ENCODE results near the gene MTTP. TPM values are rescaled to one million over a fixed set of nuclear protein-coding genes. Genes with fewer than 3 reads are reported as not detected.

MTTP gene
- total and polyA plus RNA-seq, 11 donors, result 0.44 to 5.0 (median 2.2) TPM

DNA sequence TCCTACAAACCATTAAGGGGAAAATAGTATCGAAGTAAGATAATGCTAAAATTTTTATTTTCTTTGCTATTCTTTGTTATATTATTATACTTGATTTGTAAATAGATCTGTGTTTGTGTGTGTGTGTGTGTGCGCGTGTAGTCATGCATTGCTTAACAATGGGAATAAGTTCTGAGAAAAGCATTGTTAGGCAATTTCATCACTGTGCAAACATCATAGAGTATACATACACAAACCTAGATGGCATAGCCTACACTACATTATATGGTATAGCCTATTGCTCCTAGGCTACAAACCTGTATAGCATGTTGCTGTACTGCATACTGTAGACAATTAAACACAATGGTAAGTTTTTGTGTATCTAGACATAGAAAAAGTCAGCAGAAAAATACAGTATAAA, 17.1 kb downstream of the MTTP start:
- ATAC-seq (no peak), DNase-seq (no peak)
- no peaks in the 10 kb centered on the region for H3K27me3 ChIP-seq
- intact Hi-C loops (cut with DNase I), result no loop called here
- TF ChIP-seq, protein P1, sequence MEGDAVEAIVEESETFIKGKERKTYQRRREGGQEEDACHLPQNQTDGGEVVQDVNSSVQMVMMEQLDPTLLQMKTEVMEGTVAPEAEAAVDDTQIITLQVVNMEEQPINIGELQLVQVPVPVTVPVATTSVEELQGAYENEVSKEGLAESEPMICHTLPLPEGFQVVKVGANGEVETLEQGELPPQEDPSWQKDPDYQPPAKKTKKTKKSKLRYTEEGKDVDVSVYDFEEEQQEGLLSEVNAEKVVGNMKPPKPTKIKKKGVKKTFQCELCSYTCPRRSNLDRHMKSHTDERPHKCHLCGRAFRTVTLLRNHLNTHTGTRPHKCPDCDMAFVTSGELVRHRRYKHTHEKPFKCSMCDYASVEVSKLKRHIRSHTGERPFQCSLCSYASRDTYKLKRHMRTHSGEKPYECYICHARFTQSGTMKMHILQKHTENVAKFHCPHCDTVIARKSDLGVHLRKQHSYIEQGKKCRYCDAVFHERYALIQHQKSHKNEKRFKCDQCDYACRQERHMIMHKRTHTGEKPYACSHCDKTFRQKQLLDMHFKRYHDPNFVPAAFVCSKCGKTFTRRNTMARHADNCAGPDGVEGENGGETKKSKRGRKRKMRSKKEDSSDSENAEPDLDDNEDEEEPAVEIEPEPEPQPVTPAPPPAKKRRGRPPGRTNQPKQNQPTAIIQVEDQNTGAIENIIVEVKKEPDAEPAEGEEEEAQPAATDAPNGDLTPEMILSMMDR (IDR thresholded peaks at IDR 0.05), result no peak
- TF ChIP-seq POLR2A (IDR thresholded peaks at IDR 0.05), result no peak
- H3K4me1 ChIP-seq, result peaks cover 0 to 4% (median 0%) of the 10 kb centered on the region in 12 donors
- H3K27ac ChIP-seq, result no peak overlapping the region
- no peaks in the 10 kb centered on the region for H3K9me3 ChIP-seq
- H3K4me3 ChIP-seq, result no peak overlapping the region
- 84 to 92% (median 89%) methylated on average over 3 of the region's 3 CpGs for WGBS, 4 donors
- H3K36me3 ChIP-seq, result no peaks in the 10 kb centered on the region

GRCh38 chr4:99593781-99594641, 19.4 kb downstream of the MTTP start:
- Histone ChIP-seq H3K27me3 (no peaks in the 10 kb centered on the region), H3K9me3 (no peaks in the 10 kb centered on the region), H3K36me3 (no peaks in the 10 kb centered on the region), H3K4me3 (no peak overlapping the region), H3K27ac (no peak overlapping the region), H3K4me1 (no peaks in the 10 kb centered on the region)
- DNase-seq (no peak), ATAC-seq (no peak)
- TF ChIP-seq POLR2A (IDR thresholded peaks at IDR 0.05), result no peak
- TF ChIP-seq, protein P1 (IDR thresholded peaks at IDR 0.05), result no peak
- intact Hi-C loops (cut with DNase I), result no loop called here
- 72 to 80% (median 73%) methylated on average over 4 of the region's 4 CpGs for WGBS, 4 donors

- no peak overlapping the region for H3K4me3 ChIP-seq
- DNase-seq (no peak), ATAC-seq (no peak)
- no peaks in the 10 kb centered on the region for H3K27me3 ChIP-seq
- H3K4me1 ChIP-seq, result no peaks in the 10 kb centered on the region
- no peaks in the 10 kb centered on the region for H3K9me3 ChIP-seq
- no peak for TF ChIP-seq POLR2A (IDR thresholded peaks at IDR 0.05)
- TF ChIP-seq, protein P1 (IDR thresholded peaks at IDR 0.05), result no peak
- no peak overlapping the region for H3K27ac ChIP-seq
- no peaks in the 10 kb centered on the region for H3K36me3 ChIP-seq
- WGBS, 4 donors, result 89 to 92% (median 90%) methylated on average over 2 of the region's 2 CpGs
- intact Hi-C loops (cut with DNase I), result no loop called here
These were observed 20.2 kb downstream of the MTTP start for GRCh38 chr4:99594818-99595217.

GRCh38 chr4:99606716-99607115, 32.1 kb downstream of the MTTP start:
- Histone ChIP-seq H3K4me3 (no peak overlapping the region), H3K9me3 (no peaks in the 10 kb centered on the region), H3K27ac (no peak overlapping the region), H3K36me3 (no peaks in the 10 kb centered on the region), H3K27me3 (no peaks in the 10 kb centered on the region), H3K4me1 (no peaks in the 10 kb centered on the region)
- intact Hi-C loops (cut with DNase I), result no loop called here
- WGBS, 4 donors, result 90 to 94% (median 90%) methylated on average over 2 of the region's 2 CpGs
- TF ChIP-seq POLR2A (IDR thresholded peaks at IDR 0.05), result no peak
- TF ChIP-seq, protein P1 (IDR thresholded peaks at IDR 0.05), result no peak
- ATAC-seq (no peak), DNase-seq (no peak)

Data from heart left ventricle (tissue), 16 donors.